ENCODE measurements around the gene PALM3. TPM values are rescaled to one million over a fixed set of nuclear protein-coding genes. Genes with fewer than 3 reads are reported as not detected.

The PALM3 gene
- not detected in 2 replicates for total RNA-seq

GRCh38 chr19:14061751-14062557 lies at the start of gene PALM3:
TSS of gene PALM3 (minus strand) at chr19:14062076. CDS start at chr19:14061980, 96 bp downstream.
- DNase-seq (ENCODE audit: low read depth), result no peak
- no peak for TF ChIP-seq CTCF (IDR thresholded peaks at IDR 0.05; ENCODE audit: insufficient read depth, low read length, severe bottlenecking)
- Histone ChIP-seq H3K27me3 (ENCODE audit: control insufficient read depth, insufficient read depth, low read length) (peaks cover 7% of the 10 kb centered on the region), H3K4me3 (ENCODE audit: low read depth, low read length) (no peak within 1 kb of the TSS), H3K36me3 (ENCODE audit: control insufficient read depth, insufficient read depth, low read length) (no peaks in the 10 kb centered on the region)
- no peak for FAIRE-seq

GRCh38 chr19:14111486-14111885 lies 49.6 kb upstream of the PALM3 start:
- FAIRE-seq (no peak), DNase-seq (ENCODE audit: low read depth) (no peak)
- Histone ChIP-seq H3K27me3 (ENCODE audit: control insufficient read depth, insufficient read depth, low read length) (no peaks in the 10 kb centered on the region), H3K36me3 (ENCODE audit: control insufficient read depth, insufficient read depth, low read length) (peaks cover 2% of the 10 kb centered on the region), H3K4me3 (ENCODE audit: low read depth, low read length) (no peak overlapping the region)
- TF ChIP-seq CTCF (IDR thresholded peaks at IDR 0.05; ENCODE audit: insufficient read depth, low read length, severe bottlenecking), result no peak

GRCh38 chr19:14110650-14111049 lies 48.8 kb upstream of the PALM3 start:
- H3K36me3 ChIP-seq (ENCODE audit: control insufficient read depth, insufficient read depth, low read length), result peaks cover 2% of the 10 kb centered on the region
- TF ChIP-seq CTCF (IDR thresholded peaks at IDR 0.05; ENCODE audit: insufficient read depth, low read length, severe bottlenecking), result no peak
- no peak overlapping the region for H3K4me3 ChIP-seq (ENCODE audit: low read depth, low read length)
- DNase-seq (ENCODE audit: low read depth) (no peak), FAIRE-seq (no peak)
- H3K27me3 ChIP-seq (ENCODE audit: control insufficient read depth, insufficient read depth, low read length), result no peaks in the 10 kb centered on the region

- H3K27me3 ChIP-seq (ENCODE audit: control insufficient read depth, insufficient read depth, low read length), result no peaks in the 10 kb centered on the region
- FAIRE-seq (no peak), DNase-seq (ENCODE audit: low read depth) (peak; percentile 18)
- peaks cover 7% of the 10 kb centered on the region for H3K36me3 ChIP-seq (ENCODE audit: control insufficient read depth, insufficient read depth, low read length)
- no peak for TF ChIP-seq CTCF (IDR thresholded peaks at IDR 0.05; ENCODE audit: insufficient read depth, low read length, severe bottlenecking)
- no peak overlapping the region for H3K4me3 ChIP-seq (ENCODE audit: low read depth, low read length)
These were observed 45.9 kb upstream of the PALM3 start for GRCh38 chr19:14107581-14108461.

- Histone ChIP-seq H3K27me3 (ENCODE audit: control insufficient read depth, insufficient read depth, low read length) (no peaks in the 10 kb centered on the region), H3K4me3 (ENCODE audit: low read depth, low read length) (no peak overlapping the region), H3K36me3 (ENCODE audit: control insufficient read depth, insufficient read depth, low read length) (peaks cover 7% of the 10 kb centered on the region)
- TF ChIP-seq CTCF (IDR thresholded peaks at IDR 0.05; ENCODE audit: insufficient read depth, low read length, severe bottlenecking), result no peak
- FAIRE-seq (no peak), DNase-seq (ENCODE audit: low read depth) (no peak)
These were observed 45.0 kb upstream of the PALM3 start for GRCh38 chr19:14106840-14107239.

Measured in bronchial epithelial cell (primary cell).